Measurements from ENCODE around the gene NRL. TPM values are rescaled to one million over a fixed set of nuclear protein-coding genes. Genes with fewer than 3 reads are reported as not detected.

Gene NRL
- total RNA-seq, 1 donor, result 0.86 TPM

- no peak overlapping the region for H3K4me3 ChIP-seq (ENCODE audit: low read depth, low read length)
- TF ChIP-seq, protein P1, sequence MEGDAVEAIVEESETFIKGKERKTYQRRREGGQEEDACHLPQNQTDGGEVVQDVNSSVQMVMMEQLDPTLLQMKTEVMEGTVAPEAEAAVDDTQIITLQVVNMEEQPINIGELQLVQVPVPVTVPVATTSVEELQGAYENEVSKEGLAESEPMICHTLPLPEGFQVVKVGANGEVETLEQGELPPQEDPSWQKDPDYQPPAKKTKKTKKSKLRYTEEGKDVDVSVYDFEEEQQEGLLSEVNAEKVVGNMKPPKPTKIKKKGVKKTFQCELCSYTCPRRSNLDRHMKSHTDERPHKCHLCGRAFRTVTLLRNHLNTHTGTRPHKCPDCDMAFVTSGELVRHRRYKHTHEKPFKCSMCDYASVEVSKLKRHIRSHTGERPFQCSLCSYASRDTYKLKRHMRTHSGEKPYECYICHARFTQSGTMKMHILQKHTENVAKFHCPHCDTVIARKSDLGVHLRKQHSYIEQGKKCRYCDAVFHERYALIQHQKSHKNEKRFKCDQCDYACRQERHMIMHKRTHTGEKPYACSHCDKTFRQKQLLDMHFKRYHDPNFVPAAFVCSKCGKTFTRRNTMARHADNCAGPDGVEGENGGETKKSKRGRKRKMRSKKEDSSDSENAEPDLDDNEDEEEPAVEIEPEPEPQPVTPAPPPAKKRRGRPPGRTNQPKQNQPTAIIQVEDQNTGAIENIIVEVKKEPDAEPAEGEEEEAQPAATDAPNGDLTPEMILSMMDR (IDR thresholded peaks at IDR 0.05; ENCODE audit: insufficient read depth, low read depth, low read length), result no peak
- no peak for DNase-seq (ENCODE audit: low read depth)
Measured at GRCh38 chr14:24082411-24083080, 32.2 kb downstream of the NRL start.

- no peak for DNase-seq (ENCODE audit: low read depth)
- H3K4me3 ChIP-seq (ENCODE audit: low read depth, low read length), result peak overlapping the region; percentile 54
- TF ChIP-seq, protein P1 (IDR thresholded peaks at IDR 0.05; ENCODE audit: insufficient read depth, low read depth, low read length), result no peak
Measured at GRCh38 chr14:24081739-24082211, 33.0 kb downstream of the NRL start.

GRCh38 chr14:24080888-24081738 is 33.6 kb downstream of the NRL start:
- peak; percentile 17 for DNase-seq (ENCODE audit: low read depth)
- peak overlapping the region; percentile 54 for H3K4me3 ChIP-seq (ENCODE audit: low read depth, low read length)
- TF ChIP-seq, protein P1 (IDR thresholded peaks at IDR 0.05; ENCODE audit: insufficient read depth, low read depth, low read length), result no peak

- TF ChIP-seq, protein P1 (IDR thresholded peaks at IDR 0.05; ENCODE audit: insufficient read depth, low read depth, low read length), result no peak
- DNase-seq (ENCODE audit: low read depth), result no peak
- no peak overlapping the region for H3K4me3 ChIP-seq (ENCODE audit: low read depth, low read length)
Measured at GRCh38 chr14:24080142-24080530, 34.6 kb downstream of the NRL start.

- TF ChIP-seq, protein P1 (IDR thresholded peaks at IDR 0.05; ENCODE audit: insufficient read depth, low read depth, low read length), result no peak
- no peak overlapping the region for H3K4me3 ChIP-seq (ENCODE audit: low read depth, low read length)
- DNase-seq (ENCODE audit: low read depth), result no peak
Measured at GRCh38 chr14:24079491-24080141, 35.1 kb downstream of the NRL start.

- TF ChIP-seq, protein P1 (IDR thresholded peaks at IDR 0.05; ENCODE audit: insufficient read depth, low read depth, low read length), result no peak
- DNase-seq (ENCODE audit: low read depth), result no peak
- H3K4me3 ChIP-seq (ENCODE audit: low read depth, low read length), result no peak overlapping the region
Measured at GRCh38 chr14:24078146-24078545, 36.6 kb downstream of the NRL start.

Measured in fibroblast of villous mesenchyme (primary cell).